AG09319 (cell line): ENCODE data around the gene ELMO1.

Experiments
- DNase-seq: peaks from one replicate; pipeline ENCODE4 v3.0.0-alpha.2; 2010; ENCODE audit warnings: low read depth; ENCODE audit errors: extremely low read depth
- CTCF ChIP-seq: IDR thresholded peaks from 2 replicates; pipeline ENCODE4 v1.5.1; 2011; ENCODE audit warnings: low read depth, mild to moderate bottlenecking, inconsistent platforms, low read length, moderate library complexity

Gene ELMO1

DNA sequence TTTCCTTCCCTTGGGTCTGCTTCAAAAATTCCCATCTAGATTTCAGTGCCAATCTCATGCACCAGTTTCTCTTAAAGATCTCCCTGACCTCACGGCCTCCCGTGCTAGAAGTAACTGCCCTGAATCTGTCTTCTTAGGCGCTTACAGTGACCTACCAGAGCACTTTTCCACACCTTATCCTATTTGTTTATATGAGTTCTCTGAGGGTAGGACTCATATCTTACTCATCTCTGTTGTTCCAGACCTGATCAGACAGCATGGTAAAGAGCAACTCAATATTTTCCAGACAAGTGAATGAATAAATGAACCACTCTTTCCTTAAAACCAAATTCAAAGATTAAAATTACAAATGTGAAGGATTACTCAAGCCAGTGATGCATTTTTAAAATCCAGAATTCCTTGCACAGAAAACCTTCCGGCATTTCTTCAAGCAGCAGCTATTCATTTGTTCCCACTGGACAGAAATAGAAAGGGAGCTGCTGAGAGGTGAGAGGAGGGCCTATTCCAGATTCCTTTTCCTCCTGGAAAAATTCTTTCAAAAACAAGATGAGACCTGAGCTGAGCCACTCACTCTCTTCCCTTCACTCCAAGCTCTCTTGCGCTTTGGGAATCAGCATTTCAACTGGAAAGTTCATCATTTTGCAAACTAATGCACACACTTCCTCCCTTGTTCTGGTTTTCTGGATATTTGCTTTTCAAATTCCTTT, 94.6 kb downstream of the ELMO1 start:
- no peak for DNase-seq
- TF ChIP-seq CTCF: no peak

DNA sequence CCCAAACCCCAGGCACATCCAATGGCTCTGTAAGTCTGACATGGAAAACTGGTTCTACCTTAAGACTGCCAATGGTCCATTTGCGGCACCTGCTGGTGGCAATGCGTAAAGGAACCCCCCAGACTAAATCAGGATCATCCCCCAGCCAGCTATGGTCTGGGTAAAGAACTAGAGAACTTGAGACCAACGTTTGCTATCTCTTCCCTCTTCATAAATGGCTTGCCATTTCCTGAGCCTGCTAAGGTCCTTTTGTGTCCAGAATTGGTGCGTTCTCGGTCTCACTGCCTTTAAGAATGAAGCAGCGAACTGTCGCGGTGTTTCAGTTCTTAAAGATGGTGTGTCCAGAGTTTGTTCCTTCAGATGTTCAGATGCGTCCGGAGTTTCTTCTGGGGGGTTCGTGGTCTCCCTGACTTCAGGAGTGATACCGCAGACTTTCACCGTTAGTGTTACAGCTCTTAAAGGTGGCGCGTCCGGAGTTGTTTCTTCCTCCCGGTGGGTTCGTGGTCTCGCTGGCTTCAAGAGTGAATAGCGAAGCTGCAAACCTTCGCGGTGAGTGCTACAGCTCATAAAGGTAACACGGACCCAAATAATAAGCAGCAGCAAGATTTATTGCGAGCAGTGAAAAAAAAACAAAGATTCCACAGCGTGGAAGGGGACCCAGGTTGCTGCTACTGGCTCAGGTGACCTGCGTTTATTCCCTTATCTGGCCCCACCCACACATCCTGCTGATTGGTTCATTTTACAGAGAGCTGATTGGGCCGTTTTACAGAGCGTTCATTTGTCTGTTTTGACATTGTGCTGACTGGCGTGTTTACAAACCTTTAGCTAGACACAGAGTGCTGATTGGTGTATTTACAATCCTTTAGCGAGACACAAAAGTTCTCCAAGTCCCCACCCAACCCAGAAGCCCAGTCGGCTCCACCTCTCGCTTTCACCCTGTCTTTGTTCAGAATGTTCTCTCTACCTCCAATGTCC, 95.4 kb downstream of the ELMO1 start:
- no peak; the same call in 1 of the 2 replicates for TF ChIP-seq CTCF

DNA sequence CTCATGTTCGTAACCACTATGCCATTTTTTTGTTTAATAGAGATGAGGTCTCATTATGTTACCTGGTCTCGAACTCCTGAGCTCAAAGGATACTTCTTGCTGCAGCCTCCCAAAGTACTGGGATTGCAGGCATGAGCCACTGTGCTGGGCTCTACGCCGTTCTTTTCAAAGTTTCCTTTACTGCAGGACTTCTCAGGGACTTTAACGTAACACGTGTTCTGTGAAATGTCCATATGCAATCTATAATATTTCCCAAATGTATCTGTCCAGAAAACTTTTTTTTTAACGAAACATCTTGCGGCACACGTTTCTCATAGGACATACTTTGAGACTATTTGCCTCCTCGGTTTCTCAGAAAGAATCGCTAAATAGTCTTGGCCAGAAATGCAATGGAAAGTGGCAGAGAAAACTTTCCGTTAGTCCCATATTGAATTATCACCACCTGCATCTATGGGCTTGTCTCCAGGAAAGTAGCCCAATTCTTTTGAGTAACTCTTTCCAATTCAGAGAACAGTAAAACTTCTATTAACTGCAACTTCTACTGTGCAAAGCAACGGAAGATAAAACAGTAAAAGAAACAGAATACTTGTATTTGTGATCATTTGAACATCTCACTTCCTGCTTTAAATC, 96.3 kb downstream of the ELMO1 start:
- no peak for TF ChIP-seq CTCF
- no peak for DNase-seq

More for the DNA sequence above, 95.4 kb downstream of the ELMO1 start:
- no peak for DNase-seq

DNA sequence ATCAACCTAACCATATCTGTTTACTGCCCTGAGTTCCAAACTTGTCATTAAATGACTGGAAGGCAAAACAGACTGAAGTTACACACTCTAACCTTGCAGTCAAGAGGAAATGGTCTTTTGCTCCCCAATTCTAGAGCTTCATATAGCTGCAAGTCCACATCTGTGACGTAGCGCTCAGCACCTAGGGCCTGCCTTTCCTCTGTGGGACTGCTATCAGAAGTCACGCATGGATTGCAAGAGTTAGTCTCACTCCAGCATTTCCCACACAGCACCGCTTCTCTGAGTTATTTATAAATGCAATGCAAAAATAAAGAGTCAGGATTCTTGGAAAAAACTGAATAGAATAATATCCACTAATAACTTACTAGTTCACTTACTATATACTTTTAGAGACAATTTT, 96.9 kb downstream of the ELMO1 start:
- no peak for TF ChIP-seq CTCF
- no peak for DNase-seq

- TF ChIP-seq CTCF: no peak
- no peak for DNase-seq
These were observed 98.6 kb downstream of the ELMO1 start for GRCh38 chr7:37349979-37350590.

DNA sequence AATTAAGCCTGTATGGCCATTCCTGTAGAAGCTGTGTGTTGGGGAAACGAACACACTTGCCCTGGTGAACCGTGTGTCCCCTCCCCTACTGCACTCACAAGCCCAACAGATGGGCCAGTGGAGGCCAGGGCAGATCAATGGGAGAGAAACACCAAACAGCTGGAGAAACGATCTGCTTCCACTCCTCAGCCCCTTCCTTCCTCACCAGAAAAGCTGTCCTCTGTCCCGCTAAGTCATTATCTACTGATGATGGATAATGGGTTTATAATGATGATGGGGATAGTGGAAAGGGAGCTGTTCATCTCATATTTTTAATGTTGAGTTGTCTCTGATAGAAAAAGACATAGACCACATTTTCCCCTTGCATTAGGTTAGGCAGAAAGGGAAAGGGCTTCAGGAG, 99.7 kb downstream of the ELMO1 start:
- DNase-seq: no peak
- no peak for TF ChIP-seq CTCF
